ENCODE measurements around the gene ATXN10.
"Not testable (repeated sequence)": the region's sequence is repeated elsewhere in the genome, so short reads cannot be mapped to it uniquely, and the experiment has no call there.

The ATXN10 gene

GRCh38 chr22:45656577-45656976 lies 15.1 kb upstream of the ATXN10 start:
- TF ChIP-seq CTCF (IDR thresholded peaks at IDR 0.05; ENCODE audit: extremely low read depth, missing control alignments): no peak
- DNase-seq (ENCODE audit: low spot score): no peak

GRCh38 chr22:45657701-45658100 lies 13.9 kb upstream of the ATXN10 start:
- DNase-seq (ENCODE audit: low spot score): no peak
- no peak for TF ChIP-seq CTCF (IDR thresholded peaks at IDR 0.05; ENCODE audit: extremely low read depth, missing control alignments)

- no peak for DNase-seq (ENCODE audit: low spot score)
- no peak for TF ChIP-seq CTCF (IDR thresholded peaks at IDR 0.05; ENCODE audit: extremely low read depth, missing control alignments)
These were observed 7.4 kb upstream of the ATXN10 start for GRCh38 chr22:45664136-45664646.

GRCh38 chr22:45667486-45667885 lies 4.1 kb upstream of the ATXN10 start:
- DNase-seq (ENCODE audit: low spot score): no peak
- TF ChIP-seq CTCF (IDR thresholded peaks at IDR 0.05; ENCODE audit: extremely low read depth, missing control alignments): no peak

- DNase-seq (ENCODE audit: low spot score): not testable (repeated sequence)
These were observed 1.3 kb upstream of the ATXN10 start for GRCh38 chr22:45670363-45670762.

GRCh38 chr22:45670981-45671782 lies 452 bp upstream of the ATXN10 start:
- no peak for DNase-seq (ENCODE audit: low spot score)
- no peak for TF ChIP-seq CTCF (IDR thresholded peaks at IDR 0.05; ENCODE audit: extremely low read depth, missing control alignments)

GRCh38 chr22:45672564-45673481 lies 1.2 kb downstream of the ATXN10 start:
- DNase-seq (ENCODE audit: low spot score): no peak
- TF ChIP-seq CTCF (IDR thresholded peaks at IDR 0.05; ENCODE audit: extremely low read depth, missing control alignments): no peak

All from GM20000 (cell line).